ENCODE measurements around the gene ACTL7A. TPM values are rescaled to one million over a fixed set of nuclear protein-coding genes. Genes with fewer than 3 reads are reported as not detected.
"Not testable (repeated sequence)": the region's sequence is repeated elsewhere in the genome, so short reads cannot be mapped to it uniquely, and the experiment has no call there.

Gene ACTL7A
- total RNA-seq: not detected in 2 replicates

- no peak for DNase-seq (ENCODE audit: low read depth in 2 of 2)
Measured at GRCh38 chr9:108861997-108862396, at the start of gene ACTL7A. ACTL7A (plus strand) TSS chr9:108862266; CDS start chr9:108862323, 57 bp downstream.

- DNase-seq (ENCODE audit: low read depth in 2 of 2): no peak
Measured at GRCh38 chr9:108812396-108813025, 49.6 kb upstream of the ACTL7A start.

GRCh38 chr9:108813951-108814601 is 48.0 kb upstream of the ACTL7A start:
- peak in 1 of 2 donors; percentile 75 for DNase-seq (ENCODE audit: low read depth in 2 of 2)

- no peak for DNase-seq (ENCODE audit: low read depth in 2 of 2)
Measured at GRCh38 chr9:108815156-108815555, 46.9 kb upstream of the ACTL7A start.

- DNase-seq (ENCODE audit: low read depth in 2 of 2): peak in 1 of 2 donors; percentile 35
Measured at GRCh38 chr9:108816037-108816436, 46.0 kb upstream of the ACTL7A start.

GRCh38 chr9:108823829-108824228 is 38.2 kb upstream of the ACTL7A start:
- DNase-seq (ENCODE audit: low read depth in 2 of 2): no peak

- no peak for DNase-seq (ENCODE audit: low read depth in 2 of 2)
Measured at GRCh38 chr9:108830272-108830671, 31.8 kb upstream of the ACTL7A start.

GRCh38 chr9:108831496-108832178 is 30.4 kb upstream of the ACTL7A start:
- DNase-seq (ENCODE audit: low read depth in 2 of 2): no peak

GRCh38 chr9:108832179-108832500 is 29.9 kb upstream of the ACTL7A start:
- DNase-seq (ENCODE audit: low read depth in 2 of 2): no peak

- DNase-seq (ENCODE audit: low read depth in 2 of 2): no peak
Measured at GRCh38 chr9:108834959-108835665, 27.0 kb upstream of the ACTL7A start.

- DNase-seq (ENCODE audit: low read depth in 2 of 2): no peak
Measured at GRCh38 chr9:108835831-108836230, 26.2 kb upstream of the ACTL7A start.

- DNase-seq (ENCODE audit: low read depth in 2 of 2): no peak
Measured at GRCh38 chr9:108836319-108836718, 25.7 kb upstream of the ACTL7A start.

- no peak for DNase-seq (ENCODE audit: low read depth in 2 of 2)
Measured at GRCh38 chr9:108836781-108837180, 25.3 kb upstream of the ACTL7A start.

- DNase-seq (ENCODE audit: low read depth in 2 of 2): no peak
Measured at GRCh38 chr9:108837530-108837929, 24.5 kb upstream of the ACTL7A start.

GRCh38 chr9:108838017-108838416 is 24.0 kb upstream of the ACTL7A start:
- no peak for DNase-seq (ENCODE audit: low read depth in 2 of 2)

GRCh38 chr9:108839561-108839960 is 22.5 kb upstream of the ACTL7A start:
- not testable (repeated sequence) for DNase-seq (ENCODE audit: low read depth in 2 of 2)

GRCh38 chr9:108842610-108843295 is 19.3 kb upstream of the ACTL7A start:
- peak in 1 of 2 donors; percentile 77 for DNase-seq (ENCODE audit: low read depth in 2 of 2)

GRCh38 chr9:108844391-108844790 is 17.7 kb upstream of the ACTL7A start:
- DNase-seq (ENCODE audit: low read depth in 2 of 2): no peak

- no peak for DNase-seq (ENCODE audit: low read depth in 2 of 2)
Measured at GRCh38 chr9:108844856-108845255, 17.2 kb upstream of the ACTL7A start.

GRCh38 chr9:108845507-108845906 is 16.6 kb upstream of the ACTL7A start:
- no peak for DNase-seq (ENCODE audit: low read depth in 2 of 2)

- DNase-seq (ENCODE audit: low read depth in 2 of 2): no peak
Measured at GRCh38 chr9:108845947-108846346, 16.1 kb upstream of the ACTL7A start.

- DNase-seq (ENCODE audit: low read depth in 2 of 2): not testable (repeated sequence)
Measured at GRCh38 chr9:108848296-108848695, 13.8 kb upstream of the ACTL7A start.

Data from dermis microvascular lymphatic vessel endothelial cell (primary cell).